Heart left ventricle (tissue), 16 donors: ENCODE measurements around the gene ZNF516. TPM values are rescaled to one million over a fixed set of nuclear protein-coding genes. Genes with fewer than 3 reads are reported as not detected.

Source experiments
- ATAC-seq, 4 donors: fragments of 200-7000 bp; cut with Tn5 transposase; one replicate each; pipeline ENCODE4 v1.9.1; 2020 to 2022; ENCODE audit warnings: moderate library complexity in 4 of 4, mild to moderate bottlenecking in 3 of 4, moderate number of reproducible peaks in 1 of 4
- DNase-seq, 5 donors: peaks; one replicate each; pipeline ENCODE4 v3.0.0-alpha.2; 2020
- H3K27ac ChIP-seq, 12 donors: fragments of 200-600 bp; sonication (generic) in 4 of 12; one replicate each; pipeline versions ENCODE4 v1.5.0 to v1.8.0; 2016 to 2022; ENCODE audit warnings: mild to moderate bottlenecking in 2 of 12
- H3K27me3 ChIP-seq, 9 donors: fragments of 200-600 bp; sonication (generic) in 2 of 9; one replicate each; pipeline versions ENCODE4 v1.5.1 to v1.8.0; 2016 to 2022; ENCODE audit warnings: mild to moderate bottlenecking in 3 of 9
- H3K36me3 ChIP-seq, 9 donors: fragments of 200-600 bp; sonication (generic) in 2 of 9; one replicate each; pipeline versions ENCODE4 v1.5.0 to v1.8.0; 2018 to 2022; ENCODE audit warnings: mild to moderate bottlenecking in 2 of 9
- H3K4me1 ChIP-seq, 12 donors: fragments of 200-600 bp; sonication (generic) in 4 of 12; one replicate each; pipeline versions ENCODE4 v1.5.0 to v1.8.0; 2016 to 2022; ENCODE audit warnings: mild to moderate bottlenecking in 3 of 12
- H3K4me3 ChIP-seq, 12 donors: fragments of 200-600 bp; sonication (generic) in 4 of 12; one replicate each; pipeline versions ENCODE4 v1.5.0 to v1.8.0; 2017 to 2022; ENCODE audit warnings: mild to moderate bottlenecking in 9 of 12, moderate library complexity in 4 of 12
- H3K9me3 ChIP-seq, 12 donors: fragments of 200-600 bp; sonication (generic) in 4 of 12; one replicate each; pipeline versions ENCODE4 v1.5.0 to v1.8.0; 2016 to 2022; ENCODE audit warnings: mild to moderate bottlenecking in 1 of 12
- POLR2A ChIP-seq, 2 donors: fragments of 450-650 bp; IDR thresholded peaks; one replicate each; pipeline ENCODE4 v1.6.1; 2017; ENCODE audit warnings: antibody characterized with exemption in 2 of 2, mild to moderate bottlenecking in 2 of 2, moderate library complexity in 2 of 2
- WGBS, 4 donors: extraction: QIAGEN DNeasy Blood & Tissue Kit in 2 of 4; methylation state at CpG; one replicate each; pipeline versions ENCODE4 v1.1.5 to v1.1.7; 2013 to 2018; 5-methylcytosine and 5-hydroxymethylcytosine counted together
- intact Hi-C, 10 donors: fragments of 100-400 bp; cut with DNase I; formaldehyde crosslinking; loops; one replicate each; pipeline versions ENCODE4 v1.11.1 to v1.14.2; 2022
- polyA plus RNA-seq, 2 donors: library from polyadenylated mRNA; stranded (reverse); fragments of 200-250 nt; gene quantifications; one replicate each; pipeline ENCODE4 v1.2.3, GENCODE V29; 2013
- total RNA-seq, 9 donors: library from RNA; depleted of rRNA in 2 of 9; stranded (reverse); fragments of >200 nt in 2 of 9; fragmentation: NEBNext Ultra II Directional in 3 of 9; extraction: Animal tissue kit (Norgen Biotek cat#: 25700) in 3 of 9; gene quantifications; one replicate each; pipeline versions ENCODE4 v1.1.0 to v1.2.4, GENCODE V29; 2016 to 2023
- TF ChIP-seq, protein P1 (sequence below), 12 donors: fragments of 200-600 bp; sonication (generic) in 4 of 12; IDR thresholded peaks; one replicate each; pipeline versions ENCODE4 v1.5.0 to v1.8.0; 2018 to 2022; ENCODE audit warnings: antibody characterized with exemption in 12 of 12, mild to moderate bottlenecking in 5 of 12
- donor health status: ischemic (EF 13 %, LVEDD 7.1; RV severe dilation, severe dysfunction).
- donor health status: healthy with polysubstance abuse.
- donor health status: DM: no; HTN: yes; CAD: no.
- donor health status: DM: no; HTN: no; CAD: no.
- donor health status: ischemic (EF 25% LVEDD 6.9; RV normal size, moderate dysfunction).
- donor health status: ischemic (EF 25% LVEDD 5.7; RV mildly dilated, moderate dysfunction).
- donor health status: healthy.
- donor health status: DM: yes; HTN: yes; CAD: no.
- donor health status: ischemic (EF 35%, LVEDD 5.7; RV mildly dilated, moderate dysfunction).
- donor health status: nonischemic (EF 11% LVEDD 7.7; RV severe dilation, severe dysfunction).
- donor health status: DM: yes; HTN: yes; CAD: no.
- donor health status: PGD.
- donor health status: ischemic (EF 29% LVEDD 5.4; RV normal size, mild dysfunction).
- donor health status: nonischemic (EF 23%, LVEDD 6.1; RV moderate dilation, normal function).

The ZNF516 gene
- total and polyA plus RNA-seq, 11 donors = 4.8 to 24.8 (median 14.6) TPM

DNA sequence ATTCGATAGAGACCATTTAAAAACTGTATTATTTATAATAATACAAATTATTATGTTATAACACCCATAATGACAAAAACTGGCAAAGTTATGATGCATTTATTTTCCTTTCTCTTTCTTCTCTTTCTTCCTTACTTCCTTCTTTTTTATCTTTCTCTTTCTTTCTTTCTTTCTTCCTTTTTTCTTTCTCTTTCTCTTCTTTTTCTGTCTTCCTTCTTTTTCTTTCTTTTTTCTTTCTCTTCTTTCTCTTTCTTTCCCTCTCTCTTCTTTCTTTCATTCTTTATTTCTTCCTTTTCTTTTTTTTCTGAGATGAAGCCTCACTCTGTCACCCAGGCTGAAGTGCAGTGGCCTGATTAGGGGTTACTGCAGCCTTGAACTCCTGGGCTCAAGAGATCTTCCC, 27.5 kb upstream of the ZNF516 start:
- no peak overlapping the region for H3K27ac ChIP-seq
- no peak for DNase-seq
- intact Hi-C loops = no loop called here
- H3K27me3 ChIP-seq = peaks cover 0 to 36% (median 11%) of the 10 kb centered on the region in 9 donors
- H3K4me1 ChIP-seq = peaks cover 0 to 12% (median 0%) of the 10 kb centered on the region in 12 donors
- no peak for ATAC-seq
- no peaks in the 10 kb centered on the region for H3K36me3 ChIP-seq
- TF ChIP-seq POLR2A (IDR thresholded peaks at IDR 0.05) = no peak
- TF ChIP-seq, protein P1, sequence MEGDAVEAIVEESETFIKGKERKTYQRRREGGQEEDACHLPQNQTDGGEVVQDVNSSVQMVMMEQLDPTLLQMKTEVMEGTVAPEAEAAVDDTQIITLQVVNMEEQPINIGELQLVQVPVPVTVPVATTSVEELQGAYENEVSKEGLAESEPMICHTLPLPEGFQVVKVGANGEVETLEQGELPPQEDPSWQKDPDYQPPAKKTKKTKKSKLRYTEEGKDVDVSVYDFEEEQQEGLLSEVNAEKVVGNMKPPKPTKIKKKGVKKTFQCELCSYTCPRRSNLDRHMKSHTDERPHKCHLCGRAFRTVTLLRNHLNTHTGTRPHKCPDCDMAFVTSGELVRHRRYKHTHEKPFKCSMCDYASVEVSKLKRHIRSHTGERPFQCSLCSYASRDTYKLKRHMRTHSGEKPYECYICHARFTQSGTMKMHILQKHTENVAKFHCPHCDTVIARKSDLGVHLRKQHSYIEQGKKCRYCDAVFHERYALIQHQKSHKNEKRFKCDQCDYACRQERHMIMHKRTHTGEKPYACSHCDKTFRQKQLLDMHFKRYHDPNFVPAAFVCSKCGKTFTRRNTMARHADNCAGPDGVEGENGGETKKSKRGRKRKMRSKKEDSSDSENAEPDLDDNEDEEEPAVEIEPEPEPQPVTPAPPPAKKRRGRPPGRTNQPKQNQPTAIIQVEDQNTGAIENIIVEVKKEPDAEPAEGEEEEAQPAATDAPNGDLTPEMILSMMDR (IDR thresholded peaks at IDR 0.05) = no peak
- 86 to 94% (median 91%) methylated on average over 1 of the region's 1 CpG for WGBS, 4 donors
- no peaks in the 10 kb centered on the region for H3K9me3 ChIP-seq
- no peak overlapping the region for H3K4me3 ChIP-seq

DNA sequence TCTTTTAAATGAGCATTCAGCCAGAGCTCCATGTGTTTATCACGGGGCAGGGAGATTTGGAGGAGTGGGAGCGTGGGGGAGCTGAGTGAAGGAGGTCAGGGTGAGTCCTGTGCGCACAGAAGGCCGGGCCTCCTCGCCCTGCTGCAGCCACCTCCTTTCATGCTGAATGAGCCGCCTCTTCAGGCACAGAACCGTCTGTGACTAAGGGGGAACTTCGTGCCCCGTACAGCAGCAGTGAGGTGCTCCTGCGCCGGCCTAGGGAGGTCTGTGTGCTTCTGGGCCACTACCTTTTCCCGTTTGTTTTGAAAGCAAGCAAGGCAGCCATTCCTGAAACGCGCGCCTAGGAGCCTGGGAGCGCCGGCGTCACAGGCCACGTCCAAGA, 27.1 kb upstream of the ZNF516 start:
- no peaks in the 10 kb centered on the region for H3K9me3 ChIP-seq
- H3K27me3 ChIP-seq = peaks cover 0 to 32% (median 9%) of the 10 kb centered on the region in 9 donors
- intact Hi-C loops = no loop called here
- 82 to 87% (median 84%) methylated on average over 14 to 19 of the region's 19 CpGs for WGBS, 4 donors
- H3K4me1 ChIP-seq = peaks cover 0 to 14% (median 0%) of the 10 kb centered on the region in 12 donors
- no peak for ATAC-seq
- H3K4me3 ChIP-seq = no peak overlapping the region
- DNase-seq = no peak
- H3K36me3 ChIP-seq = no peaks in the 10 kb centered on the region
- no peak overlapping the region for H3K27ac ChIP-seq
- TF ChIP-seq, protein P1 (IDR thresholded peaks at IDR 0.05) = no peak
- no peak for TF ChIP-seq POLR2A (IDR thresholded peaks at IDR 0.05)

DNA sequence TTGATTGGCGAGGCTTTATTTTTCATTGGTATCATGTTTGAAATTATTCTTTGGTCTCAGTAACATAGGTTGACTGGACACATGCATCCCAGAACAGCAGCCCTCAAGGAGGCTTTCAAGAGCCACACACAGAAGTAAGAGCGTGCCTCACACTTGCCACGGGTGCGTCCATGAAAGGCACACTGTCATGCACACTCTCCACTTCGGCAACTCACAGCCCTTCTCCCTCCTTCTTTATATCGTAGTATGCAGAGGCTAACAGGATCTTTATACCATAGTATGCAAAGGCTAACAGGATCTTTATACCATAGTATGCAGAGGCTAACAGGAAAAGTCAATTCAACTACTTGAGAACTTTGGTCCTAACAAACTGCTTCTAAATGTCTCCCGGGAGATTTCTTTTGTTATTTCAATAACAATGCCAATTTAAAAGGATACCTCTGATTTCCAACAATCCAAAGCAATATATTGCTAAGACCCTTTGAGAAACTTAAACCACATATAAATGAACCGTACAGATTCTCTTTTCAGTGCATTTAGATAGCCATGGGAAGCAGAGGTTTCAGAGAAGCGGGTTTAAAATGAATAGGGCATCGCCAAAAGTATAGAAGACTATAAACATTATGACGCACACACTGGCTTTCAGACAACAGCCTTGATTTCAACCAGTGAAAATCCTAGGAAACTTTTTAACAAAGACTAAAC, 26.5 kb upstream of the ZNF516 start:
- H3K4me3 ChIP-seq = no peak overlapping the region
- H3K4me1 ChIP-seq = peaks cover 0 to 14% (median 0%) of the 10 kb centered on the region in 12 donors
- no peak for TF ChIP-seq POLR2A (IDR thresholded peaks at IDR 0.05)
- TF ChIP-seq, protein P1 (IDR thresholded peaks at IDR 0.05) = no peak
- no peak overlapping the region for H3K27ac ChIP-seq
- 74 to 81% (median 78%) methylated on average over 11 of the region's 11 CpGs for WGBS, 4 donors
- H3K36me3 ChIP-seq = no peaks in the 10 kb centered on the region
- DNase-seq = no peak
- intact Hi-C loops = no loop called here
- H3K27me3 ChIP-seq = peaks cover 0 to 28% (median 5%) of the 10 kb centered on the region in 9 donors
- no peak for ATAC-seq
- H3K9me3 ChIP-seq = no peaks in the 10 kb centered on the region

DNA sequence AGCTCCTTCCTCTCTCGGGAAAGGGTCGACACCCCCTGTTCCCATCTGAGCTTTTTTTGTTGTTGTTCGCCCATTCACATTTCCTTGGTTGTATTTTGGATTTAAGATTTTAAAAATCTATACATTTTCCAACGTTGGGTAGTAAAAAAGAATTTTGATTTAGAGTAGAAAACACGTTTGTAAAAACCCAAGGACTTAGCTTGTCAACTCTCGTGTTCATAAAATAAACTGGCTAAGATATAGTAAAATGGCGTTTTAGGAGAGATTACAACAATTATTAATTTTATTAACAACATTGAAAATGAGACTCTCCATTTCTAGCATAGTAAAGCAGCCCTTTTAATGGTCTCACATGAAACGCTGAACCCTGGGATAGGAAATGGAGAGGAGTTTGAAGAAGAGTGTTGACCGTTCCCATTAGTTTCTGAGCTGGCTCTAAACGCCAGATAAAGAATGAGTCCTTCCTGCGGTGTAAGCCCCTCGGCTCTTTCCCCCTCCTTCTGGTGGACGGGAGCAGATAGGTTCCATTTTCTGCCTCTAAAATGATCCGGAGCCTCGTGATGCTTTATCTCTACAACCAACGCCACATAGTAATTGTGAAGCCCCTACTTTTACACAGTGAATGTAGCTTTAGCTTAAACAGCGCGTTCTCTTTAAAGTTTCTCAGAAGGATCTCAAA, 24.0 kb upstream of the ZNF516 start:
- Histone ChIP-seq H3K27me3 (peaks cover 0 to 25% (median 11%) of the 10 kb centered on the region in 9 donors), H3K4me3 (peak overlapping the region in 11 of 12 donors; percentile 5 to 56 (median 39)), H3K27ac (peak overlapping the region in 7 of 12 donors; percentile 6 to 51 (median 28)), H3K36me3 (no peaks in the 10 kb centered on the region), H3K9me3 (no peaks in the 10 kb centered on the region), H3K4me1 (peaks cover 0 to 10% (median 0%) of the 10 kb centered on the region in 12 donors)
- WGBS, 4 donors = 43 to 54% (median 48%) methylated on average over 18 of the region's 18 CpGs
- no peak for DNase-seq
- intact Hi-C loops = no loop called here
- ATAC-seq = peak in 2 of 4 donors; percentile 32 to 33
- TF ChIP-seq, protein P1 (IDR thresholded peaks at IDR 0.05) = no peak
- TF ChIP-seq POLR2A (IDR thresholded peaks at IDR 0.05) = no peak
